GM21526 (cell line): ENCODE data around the gene SLC39A11.
"Not testable (repeated sequence)": the region's sequence is repeated elsewhere in the genome, so short reads cannot be mapped to it uniquely, and the experiment has no call there.

ENCODE experiments used
- ATAC-seq: cut with Tn5 transposase; IDR thresholded peaks from one replicate; pipeline ENCODE4 v1.9.1; 2021; ENCODE audit warnings: moderate library complexity; ENCODE audit not compliant: unreplicated experiment, low FRiP score

Gene SLC39A11

GRCh38 chr17:72708682-72709081, 383.8 kb downstream of the SLC39A11 start:
- ATAC-seq: not testable (repeated sequence)

GRCh38 chr17:72707881-72708280, 384.6 kb downstream of the SLC39A11 start:
- no peak for ATAC-seq

- no peak for ATAC-seq
These were observed 386.0 kb downstream of the SLC39A11 start for GRCh38 chr17:72706396-72706981.

- ATAC-seq: peak; percentile 77
These were observed 386.5 kb downstream of the SLC39A11 start for GRCh38 chr17:72705905-72706395.

- ATAC-seq: no peak
These were observed 389.5 kb downstream of the SLC39A11 start for GRCh38 chr17:72702998-72703397.

GRCh38 chr17:72702136-72702735, 390.3 kb downstream of the SLC39A11 start:
- ATAC-seq: no peak

GRCh38 chr17:72700226-72700625, 392.3 kb downstream of the SLC39A11 start:
- ATAC-seq: no peak

- ATAC-seq: no peak
These were observed 392.9 kb downstream of the SLC39A11 start for GRCh38 chr17:72699545-72699944.

- ATAC-seq: no peak
These were observed 394.8 kb downstream of the SLC39A11 start for GRCh38 chr17:72697602-72698146.

GRCh38 chr17:72696721-72697120, 395.8 kb downstream of the SLC39A11 start:
- ATAC-seq: no peak

GRCh38 chr17:72696156-72696555, 396.3 kb downstream of the SLC39A11 start:
- ATAC-seq: no peak

GRCh38 chr17:72693956-72694355, 398.5 kb downstream of the SLC39A11 start:
- no peak for ATAC-seq

GRCh38 chr17:72693151-72693878, 399.2 kb downstream of the SLC39A11 start:
- ATAC-seq: no peak

- ATAC-seq: no peak
These were observed 399.8 kb downstream of the SLC39A11 start for GRCh38 chr17:72692676-72693075.

GRCh38 chr17:72691586-72691985, 400.9 kb downstream of the SLC39A11 start:
- no peak for ATAC-seq

GRCh38 chr17:72691017-72691416, 401.5 kb downstream of the SLC39A11 start:
- no peak for ATAC-seq

GRCh38 chr17:72687886-72688285, 404.6 kb downstream of the SLC39A11 start:
- ATAC-seq: no peak

GRCh38 chr17:72684405-72685020, 408.0 kb downstream of the SLC39A11 start:
- ATAC-seq: no peak

GRCh38 chr17:72683506-72684404, 408.7 kb downstream of the SLC39A11 start:
- ATAC-seq: no peak

- ATAC-seq: no peak
These were observed 409.9 kb downstream of the SLC39A11 start for GRCh38 chr17:72682605-72683004.
